Stimulated activated CD4-positive, alpha-beta T cell treated with anti-CD3 and anti-CD28 coated beads, TNF-alpha, amount 100 ng/mL, for 48 hours (primary cell): ENCODE measurements around the gene EBLN1.
"Not testable (repeated sequence)": the region's sequence is repeated elsewhere in the genome, so short reads cannot be mapped to it uniquely, and the experiment has no call there.

Experiments
- DNase-seq, 3 donors: peaks; one replicate each; pipeline ENCODE4 v3.0.0-alpha.2; 2020; ENCODE audit warnings: low read depth in 3 of 3

EBLN1 gene

DNA sequence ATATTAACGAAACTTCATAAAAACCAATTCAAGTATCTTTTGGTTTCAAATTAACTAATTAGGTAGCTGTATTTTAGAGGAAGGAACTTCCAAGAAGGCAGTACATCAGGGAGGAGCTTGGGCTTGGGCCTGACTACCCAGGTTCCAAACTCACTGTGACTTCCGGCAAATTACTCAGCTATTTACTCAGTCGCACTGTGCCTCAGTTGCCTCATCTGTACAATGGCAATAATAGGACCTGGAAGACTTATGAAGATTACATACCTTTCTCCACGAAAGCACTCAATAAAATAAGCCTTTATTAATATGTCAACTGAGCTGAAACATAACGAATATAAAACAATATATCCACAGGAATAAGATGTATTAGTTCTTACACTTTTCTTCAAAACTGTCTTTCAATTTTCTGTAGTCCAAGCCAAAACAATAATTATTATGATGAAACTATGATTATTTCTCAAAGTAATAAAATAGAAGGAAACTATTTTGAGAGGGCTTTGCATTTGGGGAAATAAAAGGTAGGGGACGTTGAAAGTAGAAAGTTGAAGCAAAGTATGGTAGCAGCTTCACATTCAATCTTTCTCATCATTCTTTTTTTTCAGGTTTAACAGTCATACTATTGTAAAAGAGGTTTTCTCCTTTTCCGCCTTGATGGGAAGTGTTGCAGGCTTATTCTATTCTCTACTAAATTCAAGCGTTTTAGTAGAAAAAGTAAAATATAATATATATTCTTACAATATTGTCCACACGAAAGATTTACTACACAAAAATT is 10.5 kb upstream of the EBLN1 start:
- DNase-seq = no peak

DNA sequence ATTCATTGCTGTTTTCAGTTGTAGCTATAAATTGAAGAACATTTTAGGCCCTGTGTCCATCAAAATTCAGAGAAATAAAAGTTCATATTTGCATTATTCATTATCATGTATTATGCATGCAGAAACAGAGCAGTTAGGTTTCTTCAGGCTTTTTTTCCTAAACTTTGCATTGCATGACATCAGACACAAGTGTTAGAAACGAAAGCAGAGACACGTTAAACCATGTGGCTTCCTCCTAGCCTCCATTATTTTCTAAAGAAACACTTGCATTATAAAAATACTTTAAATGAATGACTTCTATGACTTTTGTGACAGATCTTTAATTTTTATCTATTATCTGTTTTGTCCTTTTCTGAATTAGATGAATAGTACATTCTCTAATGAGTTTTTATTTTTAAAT is 8.8 kb upstream of the EBLN1 start:
- DNase-seq = no peak

DNA sequence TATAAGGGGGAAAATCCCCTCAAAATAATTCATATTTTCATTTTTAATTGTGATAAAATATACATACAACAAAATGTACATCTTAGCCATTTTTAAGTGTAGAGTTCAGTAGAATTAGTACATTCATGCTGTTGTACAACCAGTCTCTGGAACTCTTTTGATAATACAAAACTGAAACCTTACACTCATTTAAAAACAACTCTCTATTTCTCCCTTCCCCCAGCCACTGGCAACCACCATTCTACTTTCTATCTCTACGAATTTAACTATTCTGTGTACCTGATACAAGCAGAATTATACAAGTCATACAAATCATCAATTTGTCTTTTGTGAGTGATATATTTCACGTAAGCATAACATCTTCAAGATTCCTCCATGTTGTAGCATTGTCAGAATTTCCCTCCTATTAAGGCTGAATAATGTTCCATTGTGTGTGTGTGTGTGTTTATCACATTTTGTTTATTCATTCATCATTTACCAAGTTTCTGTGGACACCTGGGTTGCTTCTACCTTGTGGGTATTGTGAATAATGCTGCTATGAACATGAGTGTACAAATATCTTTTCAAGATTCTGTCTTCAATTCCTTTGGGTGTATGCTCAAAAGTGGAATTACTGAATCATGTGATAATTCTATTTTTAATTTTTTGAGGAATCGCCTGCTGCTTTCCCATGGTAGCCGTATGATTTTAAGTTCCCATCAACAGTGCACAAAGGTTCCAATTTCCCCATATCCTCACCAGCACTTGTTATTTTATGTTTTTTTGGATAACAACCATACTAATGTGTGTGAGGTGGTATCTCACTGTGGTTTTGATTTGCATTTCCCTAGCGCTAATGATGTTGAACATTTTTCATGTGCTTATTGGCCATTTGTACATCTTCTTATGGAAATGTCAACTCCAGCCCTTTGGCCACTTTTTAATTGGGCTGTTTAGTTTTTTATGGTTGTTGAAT is 4.7 kb upstream of the EBLN1 start:
- no peak for DNase-seq

DNA sequence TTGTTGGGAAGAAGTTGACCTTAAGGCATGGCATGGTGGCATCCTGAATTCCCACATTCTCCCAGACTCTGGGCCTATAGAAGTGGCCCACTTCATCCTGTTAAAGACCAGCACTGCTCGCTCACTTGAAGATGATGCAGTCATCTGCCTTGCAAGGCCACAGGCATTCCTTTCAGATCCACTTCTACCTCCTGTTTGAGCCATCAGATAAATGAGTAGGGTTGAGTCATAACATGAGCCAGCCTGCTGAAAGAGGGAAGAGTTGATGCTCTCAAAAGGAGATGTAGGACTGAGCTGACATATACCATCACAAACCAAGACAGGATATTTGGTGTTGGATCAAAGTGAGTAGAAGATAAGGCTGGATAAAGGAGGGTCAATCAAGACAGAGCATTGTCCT is 1.5 kb upstream of the EBLN1 start:
- DNase-seq = no peak

DNA sequence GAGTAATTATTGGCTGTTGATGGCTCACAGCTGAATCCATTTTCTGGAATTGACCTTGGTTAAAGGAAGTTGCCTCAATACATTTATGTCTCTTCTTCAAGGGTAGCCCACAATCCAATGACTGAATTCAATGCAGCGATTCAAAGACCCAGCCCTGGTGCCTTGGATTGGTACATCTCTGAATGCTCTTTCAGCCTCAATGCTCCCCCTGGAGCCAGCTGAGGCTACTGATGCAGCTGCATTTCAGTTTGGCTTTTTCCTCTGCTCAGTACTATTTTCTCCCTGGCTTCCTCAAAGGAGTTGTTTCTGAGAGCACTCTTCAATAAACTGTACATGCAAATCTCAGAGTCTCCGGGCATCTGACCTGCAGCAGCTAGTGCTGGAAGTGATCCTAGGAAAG is 633 bp upstream of the EBLN1 start:
- no peak for DNase-seq

DNA sequence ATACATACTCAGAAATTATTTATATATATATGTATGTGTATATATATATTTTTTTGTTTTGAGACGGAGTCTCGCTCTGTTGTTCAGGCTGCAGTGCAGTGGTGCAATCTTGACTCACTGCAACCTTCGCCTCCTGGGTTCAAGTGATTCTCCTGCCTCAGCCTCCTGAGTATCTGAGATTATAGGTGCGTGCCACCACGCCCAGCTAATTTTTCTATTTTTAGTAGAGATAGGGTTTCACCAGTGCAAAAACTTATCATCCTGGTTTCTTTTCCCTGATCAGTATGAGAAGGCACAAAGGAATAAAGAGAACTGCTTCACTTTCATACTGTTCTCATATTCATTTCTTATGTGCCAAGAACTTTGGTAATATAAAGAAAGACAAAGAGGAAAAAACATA is 731 bp downstream of the EBLN1 start:
- DNase-seq = not testable (repeated sequence)

DNA sequence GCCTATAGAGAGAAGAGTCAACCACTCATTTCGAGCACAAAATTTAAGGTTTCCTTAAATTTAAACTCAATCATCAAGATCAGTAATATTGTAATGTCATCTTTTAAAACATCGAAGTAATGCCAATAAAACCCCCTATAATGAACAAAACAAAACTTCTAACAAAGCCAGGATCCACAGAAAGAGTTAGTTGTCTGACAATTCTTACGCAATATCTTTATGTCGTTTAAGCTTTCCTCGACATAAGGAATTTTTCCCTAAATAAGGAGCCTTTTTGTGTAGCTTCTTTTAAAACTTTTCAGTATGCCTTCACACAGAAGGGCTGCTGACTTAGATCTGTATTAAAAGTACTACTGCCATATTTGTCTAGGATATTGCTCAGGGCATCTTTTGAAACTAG is 7.5 kb downstream of the EBLN1 start:
- DNase-seq = no peak

DNA sequence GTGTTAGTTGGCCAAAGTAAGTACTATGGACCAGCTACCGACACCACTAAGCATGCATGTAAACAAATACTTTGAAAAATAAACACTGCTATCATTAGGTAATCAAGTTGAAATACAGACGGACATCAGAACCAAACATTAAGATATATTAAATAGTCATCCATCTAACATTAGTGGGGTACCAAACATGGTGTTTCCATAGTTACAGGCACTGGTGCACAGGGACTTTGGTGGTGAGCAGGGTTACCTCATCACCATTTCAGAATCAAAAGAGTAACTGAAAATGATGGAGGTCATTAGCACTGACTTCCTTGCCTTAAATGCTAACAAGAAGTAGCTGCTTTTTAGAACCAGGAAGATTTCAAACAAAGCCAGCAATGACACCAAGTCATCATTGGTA is 23.9 kb downstream of the EBLN1 start:
- DNase-seq = no peak

DNA sequence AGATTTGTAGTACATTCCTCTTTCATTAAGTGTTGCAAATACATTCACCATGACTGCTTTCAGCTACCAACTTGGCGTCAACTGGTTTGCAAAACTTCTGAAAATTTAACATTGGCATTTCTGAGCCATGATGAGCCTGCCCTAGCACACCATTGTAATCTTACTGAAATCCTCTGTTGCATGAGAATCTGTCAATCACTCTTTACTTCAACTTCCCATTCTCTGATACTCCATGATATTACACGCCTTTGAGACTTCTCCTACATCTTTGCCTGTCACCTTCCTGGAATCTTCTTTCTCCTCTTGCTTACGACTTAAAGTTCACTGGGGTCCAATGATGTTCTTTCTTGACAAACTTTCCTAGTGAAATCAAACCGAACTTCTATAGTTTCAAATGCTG is 32.2 kb downstream of the EBLN1 start:
- no peak for DNase-seq

DNA sequence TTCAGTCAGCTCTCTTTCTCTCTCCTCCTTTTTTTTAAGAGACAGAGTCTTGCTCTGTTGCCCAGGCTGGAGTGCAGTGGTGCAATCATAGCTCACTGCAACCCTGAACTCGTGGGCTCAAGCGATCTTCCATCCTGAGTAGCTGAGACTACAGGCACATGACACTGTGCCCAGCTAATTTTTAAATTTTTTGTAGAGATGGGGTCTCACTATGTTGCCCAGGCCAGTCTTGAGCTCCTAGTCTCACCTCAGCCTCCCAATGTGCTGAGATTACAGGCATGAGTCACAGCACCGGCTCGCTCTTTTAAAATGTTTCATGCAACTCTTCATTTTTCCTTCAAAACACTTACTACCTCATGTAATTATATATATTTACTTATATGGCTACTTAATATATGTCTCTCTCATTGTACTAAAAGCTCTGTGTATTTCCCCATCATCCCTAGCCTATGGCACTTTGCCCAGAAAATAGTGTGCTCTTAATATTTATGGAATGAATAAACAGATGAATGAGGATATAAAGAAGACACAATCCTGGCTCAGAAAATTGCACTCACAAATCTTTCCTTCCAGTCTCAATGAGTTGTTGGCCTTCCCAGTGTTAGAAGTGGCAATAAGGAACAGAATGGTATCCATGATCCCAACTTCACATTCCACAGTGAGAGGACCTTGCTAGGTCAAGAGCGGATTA is 33.9 kb downstream of the EBLN1 start:
- DNase-seq = no peak

DNA sequence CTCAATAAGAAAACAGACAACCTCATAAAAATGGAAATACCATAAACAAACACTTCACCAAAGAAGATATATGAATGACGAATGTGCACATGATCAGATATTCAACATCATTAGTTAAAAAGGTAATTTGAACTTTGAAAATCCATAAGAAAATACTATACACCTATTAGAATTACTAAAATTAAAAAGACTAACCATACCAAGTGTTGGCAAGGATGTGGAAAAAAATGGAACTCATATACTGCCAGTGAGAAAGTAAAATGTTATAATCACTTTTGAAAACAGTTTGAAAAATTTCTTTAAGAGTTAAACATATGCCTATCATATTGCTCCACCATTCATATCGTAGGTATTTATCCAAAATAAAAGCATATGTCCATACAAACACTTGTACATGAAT is 37.1 kb downstream of the EBLN1 start:
- no peak for DNase-seq

DNA sequence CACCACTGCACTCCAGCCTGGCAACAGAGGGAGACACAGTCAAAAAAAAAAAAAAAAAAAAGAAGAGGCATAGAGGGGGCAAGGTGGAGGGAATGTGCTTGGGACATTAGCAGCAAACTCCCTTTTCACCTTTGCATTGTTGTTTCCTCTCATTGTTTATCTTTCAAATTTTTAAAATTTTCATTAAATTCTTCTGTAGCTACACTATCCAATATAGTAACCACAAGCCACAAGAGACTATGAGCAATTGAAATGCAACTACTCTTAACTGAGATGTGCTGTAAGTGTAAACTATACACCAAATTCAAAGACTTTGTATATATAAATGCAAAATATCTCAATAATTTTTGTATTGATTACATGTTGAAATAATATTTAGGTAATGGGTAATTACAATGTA is 43.4 kb downstream of the EBLN1 start:
- no peak for DNase-seq

DNA sequence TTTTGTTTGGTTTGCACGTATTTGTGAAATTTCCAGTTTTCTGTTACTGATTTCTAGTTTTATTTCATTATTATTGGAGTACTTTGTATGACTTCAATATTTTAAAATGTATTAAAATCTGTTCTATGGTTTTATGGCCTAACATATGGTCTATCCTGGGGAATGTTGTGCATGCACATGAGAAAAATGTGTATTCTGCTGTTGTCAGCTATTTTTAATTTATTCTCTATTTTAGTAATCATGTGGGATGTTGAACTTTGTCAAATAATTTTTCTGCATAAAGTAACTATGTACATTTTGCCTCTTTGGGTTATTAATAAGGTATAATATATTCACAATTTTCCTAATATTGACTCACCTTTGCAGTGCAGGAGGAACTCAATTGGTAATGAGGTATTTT is 46.7 kb downstream of the EBLN1 start:
- DNase-seq = no peak

DNA sequence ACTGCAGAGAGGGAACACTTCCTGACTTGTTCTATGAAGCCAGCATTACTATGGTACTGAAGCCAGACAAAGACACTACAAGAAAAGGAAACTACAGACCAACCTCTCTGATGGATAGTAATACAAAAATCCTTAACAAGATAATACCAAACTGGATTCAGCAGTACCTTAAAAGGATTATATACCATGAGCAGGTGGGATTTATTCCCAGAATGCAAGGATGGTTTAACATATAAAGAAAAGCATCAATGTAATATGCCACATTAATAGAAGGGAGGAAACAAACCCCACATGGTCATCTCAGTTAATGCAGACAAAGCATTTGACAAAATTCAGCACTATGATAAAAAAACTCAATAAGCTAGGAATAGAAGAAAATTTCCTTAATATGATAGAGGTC is 47.2 kb downstream of the EBLN1 start:
- no peak for DNase-seq

DNA sequence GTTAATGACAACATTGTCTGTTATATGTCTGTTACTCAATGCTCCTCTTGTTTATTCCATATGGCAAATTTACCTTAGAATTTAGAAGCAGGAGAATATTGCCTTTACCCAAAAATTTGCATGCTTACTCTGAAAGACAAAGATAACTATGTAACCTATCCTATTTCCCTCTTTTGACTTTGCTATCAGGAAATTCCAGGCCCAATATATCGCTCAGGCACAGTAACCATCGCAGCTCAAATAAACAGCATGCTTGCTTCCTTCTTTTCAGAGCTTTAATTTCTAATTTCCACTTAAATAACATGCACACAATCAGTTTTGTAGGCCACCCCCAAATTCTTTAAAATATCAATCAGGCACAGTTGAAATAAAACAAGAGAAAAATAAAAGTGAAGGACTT is 57.8 kb downstream of the EBLN1 start:
- no peak for DNase-seq

DNA sequence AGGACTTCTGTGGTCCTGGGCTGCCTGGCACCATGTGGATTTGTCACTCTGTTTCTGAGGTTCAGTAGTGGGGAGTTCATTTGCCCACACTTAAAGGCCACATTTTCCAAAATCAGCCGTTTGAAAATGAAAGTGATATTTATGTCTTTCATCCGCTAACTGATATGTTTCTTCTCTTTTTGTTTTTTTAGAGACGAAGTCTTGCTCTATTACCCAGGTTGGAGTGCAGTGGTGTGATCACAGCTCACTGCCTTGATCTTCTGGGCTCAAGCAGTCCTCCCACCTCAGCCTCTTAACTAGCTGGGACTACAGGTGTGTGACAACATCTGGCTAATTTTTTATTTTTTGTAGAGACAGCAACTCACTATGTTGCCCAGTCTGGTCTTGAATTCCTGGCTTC is 58.6 kb downstream of the EBLN1 start:
- no peak for DNase-seq
